ENCODE data around the gene STK17A. TPM values are rescaled to one million over a fixed set of nuclear protein-coding genes. Genes with fewer than 3 reads are reported as not detected.

Gene STK17A
- polyA plus RNA-seq, 3 donors: 2.8 to 14.1 (median 9.5) TPM

- WGBS (ENCODE audit: insufficient coverage): 100% methylated on average over 1 of the region's 6 CpGs
- Histone ChIP-seq H3K27ac (ENCODE audit: low read depth in 1 of 2, low read length in 2 of 2) (no peak overlapping the region), H3K27me3 (ENCODE audit: control insufficient read depth in 2 of 2, insufficient read depth in 2 of 2, low read length in 2 of 2) (no peaks in the 10 kb centered on the region), H3K4me3 (replicated peaks in 1 of 3; ENCODE audit: low read depth in 2 of 3, low read length in 3 of 3) (no peak overlapping the region), H3K9me3 (replicated peaks in 1 of 2; ENCODE audit: control insufficient read depth in 1 of 2, insufficient read depth in 1 of 2, low read length in 2 of 2) (no peaks in the 10 kb centered on the region), H2AFZ (ENCODE audit: insufficient read depth, low read depth, low read length, poor library complexity, severe bottlenecking) (no peak overlapping the region), H3K79me2 (ENCODE audit: insufficient read depth, low read length) (no peaks in the 10 kb centered on the region), H4K20me1 (ENCODE audit: insufficient read depth, low read length) (no peaks in the 10 kb centered on the region), H3K9ac (ENCODE audit: insufficient read depth, low read length, poor library complexity, severe bottlenecking) (no peak overlapping the region), H3K36me3 (replicated peaks in 1 of 2; ENCODE audit: control insufficient read depth in 1 of 2, insufficient read depth in 2 of 2, low read length in 2 of 2) (peaks cover 71 to 98% of the 10 kb centered on the region in 2 donors), H3K4me1 (ENCODE audit: control insufficient read depth in 1 of 2, insufficient read depth in 2 of 2, low read length in 2 of 2) (no peaks in the 10 kb centered on the region), H3K4me2 (replicated peaks; ENCODE audit: extremely low read depth, low read length, poor library complexity, severe bottlenecking) (no peak overlapping the region)
- Mint-ChIP-seq H3K27me3 (ENCODE audit: low read depth in 3 of 3) (peaks cover 0 to 1% (median 0%) of the 10 kb centered on the region in 3 donors), H3K36me3 (peaks cover 85 to 96% of the 10 kb centered on the region in 2 donors), H3K4me3 (no peak overlapping the region), H3K9me3 (no peaks in the 10 kb centered on the region), H3K27ac (no peak overlapping the region), H3K4me1 (peaks cover 4% of the 10 kb centered on the region)
- intact Hi-C loops (cut with micrococcal nuclease): no loop called here
- DNase-seq: no peak
- TF ChIP-seq, protein P1, sequence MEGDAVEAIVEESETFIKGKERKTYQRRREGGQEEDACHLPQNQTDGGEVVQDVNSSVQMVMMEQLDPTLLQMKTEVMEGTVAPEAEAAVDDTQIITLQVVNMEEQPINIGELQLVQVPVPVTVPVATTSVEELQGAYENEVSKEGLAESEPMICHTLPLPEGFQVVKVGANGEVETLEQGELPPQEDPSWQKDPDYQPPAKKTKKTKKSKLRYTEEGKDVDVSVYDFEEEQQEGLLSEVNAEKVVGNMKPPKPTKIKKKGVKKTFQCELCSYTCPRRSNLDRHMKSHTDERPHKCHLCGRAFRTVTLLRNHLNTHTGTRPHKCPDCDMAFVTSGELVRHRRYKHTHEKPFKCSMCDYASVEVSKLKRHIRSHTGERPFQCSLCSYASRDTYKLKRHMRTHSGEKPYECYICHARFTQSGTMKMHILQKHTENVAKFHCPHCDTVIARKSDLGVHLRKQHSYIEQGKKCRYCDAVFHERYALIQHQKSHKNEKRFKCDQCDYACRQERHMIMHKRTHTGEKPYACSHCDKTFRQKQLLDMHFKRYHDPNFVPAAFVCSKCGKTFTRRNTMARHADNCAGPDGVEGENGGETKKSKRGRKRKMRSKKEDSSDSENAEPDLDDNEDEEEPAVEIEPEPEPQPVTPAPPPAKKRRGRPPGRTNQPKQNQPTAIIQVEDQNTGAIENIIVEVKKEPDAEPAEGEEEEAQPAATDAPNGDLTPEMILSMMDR (IDR thresholded peaks at IDR 0.05): no peak
Measured at GRCh38 chr7:43636093-43636492, 53.2 kb downstream of the STK17A start.

- Histone ChIP-seq H3K4me1 (ENCODE audit: control insufficient read depth in 1 of 2, insufficient read depth in 2 of 2, low read length in 2 of 2) (no peaks in the 10 kb centered on the region), H3K79me2 (ENCODE audit: insufficient read depth, low read length) (no peaks in the 10 kb centered on the region)
Measured at GRCh38 chr7:43637114-43637806, 54.4 kb downstream of the STK17A start.

More at GRCh38 chr7:43637114-43637806, 54.4 kb downstream of the STK17A start:
- no peak overlapping the region for H3K4me3 ChIP-seq (replicated peaks in 1 of 3; ENCODE audit: low read depth in 2 of 3, low read length in 3 of 3)
- H3K27ac ChIP-seq (ENCODE audit: low read depth in 1 of 2, low read length in 2 of 2): no peak overlapping the region
- no peak overlapping the region for H2AFZ ChIP-seq (ENCODE audit: insufficient read depth, low read depth, low read length, poor library complexity, severe bottlenecking)
- H3K36me3 ChIP-seq (replicated peaks in 1 of 2; ENCODE audit: control insufficient read depth in 1 of 2, insufficient read depth in 2 of 2, low read length in 2 of 2): peaks cover 72 to 98% of the 10 kb centered on the region in 2 donors
- H3K9ac ChIP-seq (ENCODE audit: insufficient read depth, low read length, poor library complexity, severe bottlenecking): no peak overlapping the region
- Mint-ChIP-seq H3K36me3 (peaks cover 82 to 93% of the 10 kb centered on the region in 2 donors), H3K9me3 (no peaks in the 10 kb centered on the region), H3K27me3 (ENCODE audit: low read depth in 3 of 3) (peaks cover 0 to 1% (median 0%) of the 10 kb centered on the region in 3 donors), H3K4me1 (no peaks in the 10 kb centered on the region), H3K27ac (peak overlapping the region in 1 of 7 donors; percentile 69), H3K4me3 (no peak overlapping the region)
- DNase-seq: no peak
- intact Hi-C loops (cut with micrococcal nuclease): no loop called here
- H3K9me3 ChIP-seq (replicated peaks in 1 of 2; ENCODE audit: control insufficient read depth in 1 of 2, insufficient read depth in 1 of 2, low read length in 2 of 2): no peaks in the 10 kb centered on the region
- H3K27me3 ChIP-seq (ENCODE audit: control insufficient read depth in 2 of 2, insufficient read depth in 2 of 2, low read length in 2 of 2): no peaks in the 10 kb centered on the region
- WGBS (ENCODE audit: insufficient coverage): no CpG with 5 or more reads among the region's 4 CpGs
- no peak overlapping the region for H3K4me2 ChIP-seq (replicated peaks; ENCODE audit: extremely low read depth, low read length, poor library complexity, severe bottlenecking)
- TF ChIP-seq, protein P1 (IDR thresholded peaks at IDR 0.05): no peak
- no peaks in the 10 kb centered on the region for H4K20me1 ChIP-seq (ENCODE audit: insufficient read depth, low read length)

Data from CD14-positive monocyte (primary cell).